ENCODE data around the gene DUS1L.

Gene DUS1L

DNA sequence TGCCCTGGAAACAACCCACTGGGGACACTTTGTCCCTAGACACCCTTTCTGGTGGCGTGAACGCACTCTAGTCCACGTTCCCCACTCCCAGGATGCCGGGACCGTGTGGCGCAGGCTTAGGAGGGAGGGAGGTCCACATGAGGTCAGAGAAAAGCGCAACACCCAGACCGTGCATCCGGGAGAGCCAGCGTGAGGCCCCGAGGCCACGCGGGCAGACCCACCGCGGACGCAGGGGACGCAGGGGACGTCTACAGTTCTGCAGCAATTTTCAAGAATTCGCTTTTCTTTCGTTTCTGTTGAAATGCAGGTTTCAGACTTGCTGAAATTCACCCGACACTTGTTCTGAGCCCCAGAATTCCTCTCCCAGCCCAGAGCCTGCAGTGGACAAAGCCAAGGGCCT, 18.7 kb downstream of the DUS1L start:
- in situ Hi-C loops (cut with MboI; ENCODE audit: low sequenced_read_pairs): no loop called here

DNA sequence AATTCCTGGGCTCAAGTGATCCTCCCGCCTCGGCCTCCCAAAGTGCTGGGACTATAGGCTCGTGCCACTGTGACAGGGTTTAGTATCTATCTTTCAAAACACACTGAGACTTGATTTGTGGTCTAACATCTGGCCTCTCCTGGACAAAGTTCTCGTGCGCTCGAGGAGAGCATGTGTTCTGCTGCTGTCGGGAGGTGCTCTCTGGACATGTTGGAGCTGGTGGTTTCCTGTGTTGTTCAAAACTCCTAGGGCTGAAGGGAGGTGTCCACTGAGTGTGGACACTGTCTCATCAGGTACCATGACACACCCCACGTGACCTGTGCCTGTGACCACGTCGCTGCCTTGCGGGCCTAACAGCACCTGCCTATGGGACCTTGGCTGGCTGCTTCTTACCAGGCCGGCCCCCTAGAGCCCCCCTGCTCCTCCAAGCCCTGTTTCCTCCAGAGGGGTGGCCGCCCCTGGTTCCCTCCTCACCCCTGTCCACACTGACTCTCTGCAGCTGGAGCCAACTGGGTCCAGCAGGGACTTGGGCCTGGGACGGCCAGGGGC, 19.6 kb downstream of the DUS1L start:
- in situ Hi-C loops (cut with MboI; ENCODE audit: low sequenced_read_pairs): no loop called here

DNA sequence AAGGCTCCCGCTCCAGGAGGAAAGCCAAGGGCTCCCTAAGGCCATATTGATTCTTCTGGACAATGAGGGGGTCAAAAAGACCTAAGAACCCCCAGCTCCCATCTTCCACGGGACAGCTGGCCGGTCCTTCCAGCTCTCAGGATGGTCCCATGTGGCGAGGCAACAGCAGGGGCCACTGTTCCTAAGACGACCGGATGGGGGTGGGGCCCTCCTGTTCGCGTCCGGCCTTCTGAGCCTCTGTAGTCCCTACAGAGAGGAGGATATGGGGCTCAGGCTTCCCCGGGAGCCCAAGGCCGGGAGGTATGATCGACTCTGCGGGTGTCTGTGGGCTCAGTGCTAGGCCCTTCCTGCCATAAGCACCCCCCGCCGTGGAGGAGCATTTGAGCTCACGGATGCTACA, 22.1 kb downstream of the DUS1L start:
- in situ Hi-C loops (cut with MboI; ENCODE audit: low sequenced_read_pairs): no loop called here

DNA sequence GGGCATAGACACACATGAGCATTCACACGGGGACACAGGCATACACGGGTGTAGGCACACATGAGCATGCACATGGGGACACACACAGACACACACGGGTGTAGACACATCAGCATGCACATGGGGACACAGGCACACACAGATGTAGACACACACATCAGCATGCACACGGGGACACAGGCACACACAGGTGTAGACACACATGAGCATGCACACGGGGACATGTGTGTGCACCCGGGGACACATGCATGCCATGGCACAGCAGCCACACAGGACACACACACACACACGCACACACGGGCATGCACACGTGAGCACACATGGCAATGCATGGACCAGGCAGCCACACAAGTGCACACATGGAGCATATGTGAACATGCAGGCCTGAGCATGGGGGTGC, 23.0 kb downstream of the DUS1L start:
- in situ Hi-C loops (cut with MboI; ENCODE audit: low sequenced_read_pairs): no loop called here

DNA sequence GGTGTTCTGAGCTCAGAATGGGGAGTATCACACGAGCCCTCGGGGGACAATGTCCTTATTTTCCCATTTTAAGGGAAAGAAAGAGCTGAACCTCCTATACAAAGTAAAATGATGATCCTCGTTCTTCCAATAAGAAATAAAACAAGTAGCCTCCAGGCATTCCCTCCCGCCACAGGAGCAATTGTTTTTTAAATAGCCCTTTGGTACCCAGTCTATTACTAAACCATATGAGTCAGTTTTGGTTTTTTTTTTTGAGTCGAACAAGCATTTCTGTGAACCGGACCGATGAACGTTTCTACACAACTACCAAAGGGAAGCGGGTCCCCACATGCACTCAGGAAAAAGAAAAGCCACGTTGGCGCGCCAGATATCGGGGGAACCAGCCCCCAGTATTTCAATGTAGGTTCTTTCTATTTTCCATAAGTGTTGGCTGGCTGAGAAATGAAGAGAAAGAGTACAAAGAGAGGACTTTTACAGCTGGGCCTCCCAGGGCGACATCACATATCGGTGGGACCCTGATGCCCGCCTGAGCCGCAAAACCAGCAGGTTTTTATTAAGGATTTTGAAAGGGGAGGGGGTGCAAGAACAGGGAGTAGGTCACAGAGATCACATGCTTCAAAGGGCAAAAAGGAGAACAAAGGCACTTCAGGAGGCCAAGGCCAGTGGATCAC, 24.3 kb downstream of the DUS1L start:
- in situ Hi-C loops (cut with MboI; ENCODE audit: low sequenced_read_pairs): no loop called here

DNA sequence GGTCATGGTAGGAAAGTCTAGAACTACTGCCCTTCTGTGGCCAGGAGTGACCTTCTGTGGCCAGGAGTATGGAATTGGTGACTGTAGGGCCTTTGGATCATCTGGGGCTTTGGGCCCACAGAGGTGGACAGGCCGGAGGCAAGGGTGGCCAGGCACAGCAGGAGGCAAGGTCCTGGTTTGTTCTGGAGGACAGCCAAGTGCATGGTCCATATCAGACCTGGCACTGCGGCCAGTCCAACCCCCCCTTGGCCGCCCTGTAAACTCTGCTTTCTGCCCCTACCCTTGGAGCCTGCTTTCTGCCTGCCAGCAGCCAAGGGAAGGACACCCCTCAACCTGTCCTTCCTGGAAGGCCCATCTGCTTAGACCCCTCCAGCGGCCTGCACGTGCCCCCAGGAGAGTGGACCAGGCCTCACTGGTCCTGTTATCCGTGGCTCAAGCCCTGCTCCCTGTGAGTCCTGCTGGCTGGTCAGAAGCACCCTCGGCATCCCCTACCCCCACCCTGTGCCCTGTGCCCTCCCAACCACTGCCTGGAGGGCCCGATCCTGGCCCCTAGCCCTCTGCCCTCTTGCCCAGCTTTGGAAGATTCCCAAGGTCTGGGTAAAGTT, 25.8 kb downstream of the DUS1L start:
- in situ Hi-C loops (cut with MboI; ENCODE audit: low sequenced_read_pairs): loop anchor here (10.0 kb wide), 1 partner anchor 115 kb away; no protein-coding TSS in a partner anchor

DNA sequence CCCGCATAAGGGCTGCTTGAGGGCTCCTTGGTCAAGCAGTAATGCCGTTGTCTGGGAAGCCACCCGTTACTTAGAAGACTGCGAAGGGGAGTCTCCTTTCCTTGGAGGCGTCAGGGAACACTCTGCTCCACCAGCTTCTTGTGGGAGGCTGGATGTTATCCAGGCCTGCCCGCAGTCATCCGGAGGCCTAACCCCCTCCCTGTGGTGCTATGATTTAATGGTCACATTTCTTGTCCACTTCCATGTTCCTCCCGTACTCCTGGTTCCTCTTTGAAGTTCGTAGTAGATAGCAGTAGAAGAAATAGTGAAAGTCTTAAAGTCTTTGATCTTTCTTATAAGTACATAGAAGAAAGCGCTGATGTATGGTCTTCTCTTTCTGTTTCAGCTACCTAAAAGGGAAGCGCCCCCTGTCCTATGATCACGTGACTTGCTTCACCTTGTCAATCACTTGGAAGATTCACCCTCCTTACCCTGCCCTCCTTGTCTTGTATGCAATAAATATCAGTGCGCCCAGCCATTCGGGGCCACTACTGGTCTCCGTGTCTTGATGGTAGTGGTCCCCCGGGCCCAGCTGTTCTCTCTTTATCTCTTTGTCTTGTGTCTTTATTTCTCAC, 26.7 kb downstream of the DUS1L start:
- in situ Hi-C loops (cut with MboI; ENCODE audit: low sequenced_read_pairs): loop anchor here (10.0 kb wide), 1 partner anchor 116 kb away; no protein-coding TSS in a partner anchor

DNA sequence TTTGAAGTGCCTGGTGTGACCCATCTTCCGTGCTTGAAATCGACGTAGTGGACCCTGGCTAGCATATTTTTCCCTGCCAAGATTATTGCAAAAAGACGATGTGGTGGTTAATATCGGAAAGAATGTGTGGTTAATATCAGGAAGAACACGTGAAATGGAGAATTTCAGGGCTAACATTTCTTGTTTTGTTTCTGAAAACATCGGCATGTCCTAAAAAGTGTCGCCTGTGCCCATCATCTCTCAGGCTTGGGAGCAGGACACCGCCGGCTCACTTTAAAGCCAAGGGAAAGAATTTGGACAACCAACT, 27.8 kb downstream of the DUS1L start:
- in situ Hi-C loops (cut with MboI; ENCODE audit: low sequenced_read_pairs): loop anchor here (10.0 kb wide), 1 partner anchor 117 kb away; no protein-coding TSS in a partner anchor

DNA sequence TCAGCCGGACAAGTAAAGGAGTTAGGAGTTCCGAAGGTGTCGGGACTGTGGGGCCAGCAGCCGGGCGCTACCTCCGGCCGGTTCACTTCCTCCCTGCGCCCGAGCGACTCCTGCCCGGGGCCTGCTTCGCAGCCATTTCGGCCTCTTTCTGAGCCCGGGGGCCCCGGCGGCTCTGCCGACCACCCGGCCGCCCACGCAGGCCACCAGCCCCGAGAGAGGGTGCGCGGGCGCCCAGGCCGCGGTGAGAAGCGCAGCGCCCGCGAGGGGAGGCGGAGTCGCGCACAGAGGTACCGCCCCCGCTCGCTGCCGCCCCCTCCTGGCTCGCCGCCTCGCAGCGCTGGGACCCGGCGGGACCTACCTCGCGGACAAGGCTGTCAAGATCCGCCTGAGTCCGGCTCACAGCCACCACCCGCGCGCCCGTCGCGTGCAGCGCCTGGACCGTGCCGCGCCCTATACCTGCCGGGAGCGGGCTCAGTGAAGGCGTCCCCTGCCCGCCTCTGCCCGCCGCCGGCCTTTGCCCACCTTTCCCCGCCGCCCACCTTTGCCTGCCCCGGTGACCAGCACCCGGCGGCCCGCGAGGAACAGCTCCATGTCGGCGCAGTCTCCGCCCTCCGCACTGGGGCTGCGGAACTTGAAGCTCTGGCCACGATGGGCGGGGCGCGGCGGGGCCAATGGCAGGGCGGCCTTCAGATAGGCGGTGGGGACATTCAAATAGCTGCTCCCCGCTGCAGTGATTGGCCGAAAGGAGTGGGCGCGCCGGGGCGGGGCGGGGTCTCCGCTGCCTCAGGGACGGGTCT, 28.3 kb downstream of the DUS1L start, which contains the start of gene DCXR:
DCXR (minus strand) TSS at position 606 of the 797 bp plus-strand sequence; CDS start at position 591, 15 bp downstream.
- in situ Hi-C loops (cut with MboI; ENCODE audit: low sequenced_read_pairs): loop anchor here (10.0 kb wide), 1 partner anchor 118 kb away; no protein-coding TSS in a partner anchor

DNA sequence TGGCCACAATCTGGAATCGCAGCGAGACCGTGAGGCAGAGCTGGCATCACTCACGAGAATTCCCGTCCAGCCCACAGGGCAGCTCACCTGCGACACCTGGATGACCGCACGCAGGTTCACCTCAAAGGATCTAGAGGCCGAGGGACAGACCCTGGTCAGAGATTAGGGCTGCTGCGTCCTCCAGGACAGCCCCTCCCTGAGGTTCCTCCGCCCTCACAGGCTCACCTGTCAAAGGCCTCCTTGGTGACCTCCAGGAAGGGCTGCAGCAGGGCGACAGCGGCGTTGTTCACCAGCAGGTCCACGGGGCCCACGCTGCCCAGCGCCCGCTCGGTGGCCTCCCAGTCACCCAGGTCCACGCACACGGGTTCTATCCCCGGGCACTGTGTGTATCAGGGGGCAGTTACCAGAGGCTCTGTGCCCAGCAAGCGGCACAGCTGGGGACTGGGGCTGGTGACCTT, 28.9 kb downstream of the DUS1L start:
- in situ Hi-C loops (cut with MboI; ENCODE audit: low sequenced_read_pairs): loop anchor here (10.0 kb wide), 1 partner anchor 118 kb away; no protein-coding TSS in a partner anchor

DNA sequence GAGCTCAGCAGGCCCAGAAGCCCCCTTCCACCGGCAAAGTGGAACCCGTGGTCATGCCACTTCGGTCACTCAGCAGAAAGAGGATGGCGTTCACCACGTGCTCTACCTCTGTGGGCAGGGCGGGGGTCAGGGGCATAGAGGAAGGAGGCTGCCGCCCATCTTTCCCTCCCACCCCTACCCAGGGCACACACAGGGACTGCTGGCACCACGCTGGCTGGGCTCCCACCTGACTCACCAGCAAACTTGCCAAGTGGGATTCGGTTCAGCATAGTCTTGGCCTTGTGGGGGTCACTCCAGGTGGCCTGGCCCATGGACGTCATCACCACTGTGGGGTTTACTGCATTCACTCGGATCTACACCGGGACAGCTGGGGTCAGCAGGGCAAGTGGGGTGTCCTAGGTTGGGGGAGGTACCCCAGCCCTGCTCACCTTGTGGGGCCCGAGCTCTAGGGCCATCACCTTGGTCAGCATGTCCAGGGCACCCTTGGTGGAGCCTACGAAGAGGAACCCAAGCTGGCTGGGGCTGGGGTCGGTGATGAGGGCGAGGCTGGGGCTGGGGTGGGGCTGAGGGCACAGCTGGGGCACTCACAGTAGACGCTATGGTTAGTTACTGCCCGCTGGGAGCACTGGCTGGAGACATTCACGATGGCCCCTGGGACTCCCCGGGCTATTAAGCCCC, 29.5 kb downstream of the DUS1L start:
- in situ Hi-C loops (cut with MboI; ENCODE audit: low sequenced_read_pairs): loop anchor here (10.0 kb wide), 1 partner anchor 119 kb away; no protein-coding TSS in a partner anchor

DNA sequence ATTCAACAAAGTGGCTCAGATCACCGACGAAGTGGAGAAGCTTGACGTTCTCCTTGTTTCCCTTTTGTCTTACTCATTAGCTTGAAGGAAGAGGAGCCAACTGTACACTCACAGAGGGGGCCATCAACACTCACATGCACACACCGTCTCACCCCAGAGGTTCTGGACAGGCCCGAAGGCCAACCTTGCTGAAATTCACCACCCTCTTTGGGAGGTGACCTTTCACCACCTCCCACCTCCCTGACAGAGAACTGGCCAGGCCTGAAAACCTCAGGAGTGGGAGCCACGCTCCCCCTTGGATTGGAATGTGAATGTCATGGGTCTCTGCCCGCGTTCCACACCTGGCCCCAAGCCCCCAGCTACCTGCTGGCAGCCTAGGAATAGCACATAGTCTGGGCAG, 30.1 kb downstream of the DUS1L start:
- in situ Hi-C loops (cut with MboI; ENCODE audit: low sequenced_read_pairs): loop anchor here (10.0 kb wide), 1 partner anchor 119 kb away; no protein-coding TSS in a partner anchor

DNA sequence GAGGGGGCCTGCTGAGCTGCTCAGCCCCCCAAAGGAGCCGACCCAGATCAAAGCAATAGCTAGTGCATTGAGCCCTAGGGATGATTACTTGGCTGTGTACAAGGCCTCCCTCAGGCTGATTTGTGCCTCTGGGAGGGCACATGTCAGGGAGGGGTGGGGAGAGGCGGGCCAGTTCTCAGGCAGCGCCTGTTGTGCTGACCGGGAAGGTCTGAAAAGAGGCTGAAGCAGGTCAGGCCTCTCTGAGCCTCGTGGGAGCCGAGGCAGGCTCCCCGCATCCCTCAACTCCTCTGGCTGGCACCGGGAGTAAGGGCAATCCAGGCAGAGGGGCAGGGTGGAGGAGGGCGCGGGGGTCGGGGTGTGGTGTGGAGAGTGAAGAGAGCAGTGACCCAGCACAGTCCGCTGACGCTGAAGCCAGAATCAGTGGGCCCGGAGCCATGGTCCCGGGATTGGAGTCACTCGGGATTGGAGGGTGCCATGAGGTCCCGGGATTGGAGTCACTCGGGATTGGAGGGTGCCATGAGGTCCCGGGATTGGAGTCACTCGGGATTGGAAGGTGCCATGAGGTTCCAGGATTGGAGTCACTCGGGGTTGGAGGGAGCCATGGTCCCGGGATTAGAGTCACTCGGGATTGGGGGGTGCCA, 31.1 kb downstream of the DUS1L start:
- in situ Hi-C loops (cut with MboI; ENCODE audit: low sequenced_read_pairs): loop anchor here (10.0 kb wide), 1 partner anchor 120 kb away; no protein-coding TSS in a partner anchor

DNA sequence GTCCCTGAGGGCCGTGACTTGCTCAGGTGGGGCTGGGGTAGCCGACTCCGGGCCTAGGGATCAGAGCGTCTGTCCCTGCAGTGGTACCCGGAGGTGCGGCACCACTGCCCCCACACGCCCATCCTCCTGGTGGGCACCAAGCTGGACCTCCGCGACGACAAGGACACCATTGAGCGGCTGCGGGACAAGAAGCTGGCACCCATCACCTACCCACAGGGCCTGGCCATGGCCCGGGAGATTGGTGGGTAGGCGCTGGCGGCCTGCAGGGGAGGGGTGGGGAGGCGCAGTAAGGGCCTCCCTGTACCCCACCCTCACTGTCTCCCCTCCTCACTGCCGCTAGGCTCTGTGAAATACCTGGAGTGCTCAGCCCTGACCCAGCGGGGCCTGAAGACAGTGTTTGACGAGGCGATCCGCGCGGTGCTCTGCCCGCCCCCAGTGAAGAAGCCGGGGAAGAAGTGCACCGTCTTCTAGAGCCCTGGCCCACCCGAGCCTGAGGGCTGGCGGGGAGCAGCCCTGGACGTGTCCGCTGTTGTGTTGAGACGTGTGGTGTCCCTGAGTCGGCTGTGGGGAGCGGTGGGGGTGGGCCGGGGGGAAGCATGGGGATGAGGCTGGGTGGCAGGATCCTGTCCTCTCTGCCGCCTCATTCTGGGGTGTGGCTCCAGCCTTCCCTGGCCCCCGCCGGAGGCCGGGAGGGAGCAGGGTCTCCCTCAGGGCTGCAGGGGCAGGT, 32.1 kb downstream of the DUS1L start:
- in situ Hi-C loops (cut with MboI; ENCODE audit: low sequenced_read_pairs): loop anchor here (10.0 kb wide), 1 partner anchor 121 kb away; no protein-coding TSS in a partner anchor

DNA sequence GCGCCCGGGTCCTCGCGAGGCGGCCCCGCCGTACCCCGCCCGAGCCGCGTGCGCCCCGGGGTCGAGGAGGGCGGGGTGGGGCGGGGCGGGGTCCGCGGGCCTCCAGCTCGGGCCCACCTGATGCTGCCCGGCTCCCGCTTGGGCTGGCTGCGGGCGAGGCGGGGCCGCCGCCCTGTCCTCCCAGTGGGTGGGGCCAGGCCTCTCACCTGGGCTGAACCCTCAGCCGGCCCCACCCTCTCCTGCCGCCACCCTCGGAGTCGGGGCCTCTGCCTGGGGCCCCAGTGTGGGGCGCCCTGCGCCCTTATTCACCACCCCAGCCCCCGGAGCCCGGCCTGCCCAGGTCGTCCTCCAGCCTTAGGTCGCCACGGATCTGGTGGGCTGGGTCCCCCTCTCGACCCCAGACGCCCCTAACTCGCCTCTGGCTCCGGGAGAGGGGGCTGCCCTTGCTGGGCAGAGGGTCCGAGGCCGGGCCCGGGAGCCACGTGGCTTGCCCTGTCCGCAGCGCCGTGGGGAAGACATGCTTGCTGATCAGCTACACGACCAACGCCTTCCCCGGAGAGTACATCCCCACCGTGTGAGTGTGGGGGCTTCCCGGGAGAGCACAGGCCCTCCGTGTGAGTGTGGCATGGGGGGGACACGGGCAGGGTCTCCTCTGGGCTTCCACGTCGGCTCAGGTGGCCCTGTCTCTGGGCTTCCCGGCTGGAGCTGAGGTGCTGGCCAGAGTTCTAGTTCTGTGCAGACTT, 33.5 kb downstream of the DUS1L start:
- in situ Hi-C loops (cut with MboI; ENCODE audit: low sequenced_read_pairs): loop anchor here (10.0 kb wide), 1 partner anchor 123 kb away; no protein-coding TSS in a partner anchor

DNA sequence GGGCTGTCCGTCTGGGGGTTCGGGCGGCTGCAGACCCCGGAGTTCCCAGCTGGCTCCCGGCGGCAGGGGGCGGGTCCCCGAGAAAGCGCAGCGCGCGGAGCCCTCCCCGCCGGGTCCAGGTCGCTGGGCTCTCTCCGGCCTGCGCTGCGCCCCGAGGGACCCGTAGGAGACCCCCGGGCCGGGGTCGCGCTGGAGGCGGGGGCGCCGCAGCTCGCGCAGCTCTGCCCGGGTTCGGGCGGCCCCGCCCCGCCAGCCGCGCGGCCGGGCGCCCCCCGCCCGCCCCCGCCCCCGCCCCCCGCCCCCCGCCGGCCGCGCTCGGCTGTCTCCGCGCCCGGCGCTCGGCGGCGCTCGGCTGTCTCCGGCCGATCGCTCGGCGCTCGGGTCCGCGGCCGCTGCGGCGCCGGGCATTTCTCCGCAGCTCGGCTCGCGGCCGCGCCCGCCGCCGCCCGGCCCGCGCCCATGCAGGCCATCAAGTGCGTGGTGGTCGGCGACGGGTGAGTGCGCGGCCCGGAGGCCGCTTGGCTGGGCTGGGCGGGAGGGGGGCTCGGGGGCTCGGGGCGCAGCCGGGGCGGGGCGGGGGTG, 34.2 kb downstream of the DUS1L start, which contains the start of gene RAC3:
RAC3 (plus strand) TSS at position 376 of the 582 bp plus-strand sequence; CDS start at position 460, 84 bp downstream.
- in situ Hi-C loops (cut with MboI; ENCODE audit: low sequenced_read_pairs): loop anchor here (10.0 kb wide), 1 partner anchor 123 kb away; no protein-coding TSS in a partner anchor
